Measurements from ENCODE around the gene HFE. TPM values are rescaled to one million over a fixed set of nuclear protein-coding genes. Genes with fewer than 3 reads are reported as not detected.

The HFE gene
- total and polyA plus RNA-seq, 2 of the 13 experiments (the other 11 are each of a cell fraction or from before 2014, with no cell fraction given): 3.7 to 6.3 TPM

- TF ChIP-seq ZNF83 (CRISPR knock-in tag; IDR thresholded peaks at IDR 0.05; ENCODE audit: borderline replicate concordance) (no peak), ARHGAP35 (CRISPR knock-in tag; IDR thresholded peaks at IDR 0.05; ENCODE audit: borderline replicate concordance) (no peak), NCOA2 (CRISPR knock-in tag; IDR thresholded peaks at IDR 0.05) (peak; percentile 34; the same call in 1 of the 2 replicates), ZNF383 (CRISPR knock-in tag; IDR thresholded peaks at IDR 0.05; ENCODE audit: borderline replicate concordance) (no peak), PATZ1 (CRISPR knock-in tag; IDR thresholded peaks at IDR 0.05) (peak; percentile 43; the same call in 1 of the 2 replicates), ZFAT (CRISPR knock-in tag; conservative IDR thresholded peaks at IDR 0.05) (peak; percentile 93), NKX3-1 (CRISPR knock-in tag; IDR thresholded peaks at IDR 0.05) (0 out of 2 replicates have a peak, but pooled peaks have one; percentile 16), DNMT3B (CRISPR knock-in tag; conservative IDR thresholded peaks at IDR 0.05) (no peak; the same call in 1 of the 2 replicates), ZNF503 (CRISPR knock-in tag; IDR thresholded peaks at IDR 0.05) (no peak), ZNF207 (IDR thresholded peaks at IDR 0.05; ENCODE audit: borderline replicate concordance) (no peak), TBP (CRISPR knock-in tag; IDR thresholded peaks at IDR 0.05) (no peak), NR1H2 (CRISPR knock-in tag; IDR thresholded peaks at IDR 0.05; ENCODE audit: borderline replicate concordance, low read depth) (no peak), ZNF441 (CRISPR knock-in tag; IDR thresholded peaks at IDR 0.05; ENCODE audit: borderline replicate concordance) (no peak), ZNF10 (CRISPR knock-in tag; IDR thresholded peaks at IDR 0.05; ENCODE audit: borderline replicate concordance, low read depth) (no peak), ZNF335 (CRISPR knock-in tag; IDR thresholded peaks at IDR 0.05) (no peak), BATF2 (CRISPR knock-in tag; IDR thresholded peaks at IDR 0.05) (no peak), ATAD3A (CRISPR knock-in tag; IDR thresholded peaks at IDR 0.05) (no peak), SMARCE1 (IDR thresholded peaks at IDR 0.05; ENCODE audit: borderline replicate concordance) (no peak), ATF7-NPFF (CRISPR knock-in tag; IDR thresholded peaks at IDR 0.05; ENCODE audit: low read depth) (no peak), HMGA1 (CRISPR knock-in tag; conservative IDR thresholded peaks at IDR 0.05) (no peak), ZNF512B (CRISPR knock-in tag; IDR thresholded peaks at IDR 0.05; ENCODE audit: borderline replicate concordance) (no peak)
Observed at GRCh38 chr6:26044140-26045064, 42.8 kb upstream of the HFE start (continued).
